HepG2 (cell line): ENCODE data around the gene HYAL2. TPM values are rescaled to one million over a fixed set of nuclear protein-coding genes. Genes with fewer than 3 reads are reported as not detected.

Experiments used
- GATA4 ChIP-seq: sonication (generic); IDR thresholded peaks from 2 replicates; pipeline ENCODE4 v1.6.1; 2016; ENCODE audit warnings: antibody characterized with exemption, low read depth, borderline replicate concordance
- KDM6A ChIP-seq: IDR thresholded peaks from 2 replicates; pipeline ENCODE4 v1.6.1; 2016; ENCODE audit warnings: low read depth
- KLF6 ChIP-seq: IDR thresholded peaks from 2 replicates; pipeline ENCODE4 v1.8.0; 2016; ENCODE audit warnings: missing biosample characterization, missing genetic modification reagents
- MAFF ChIP-seq: IDR thresholded peaks from 2 replicates; pipeline ENCODE4 v1.6.1; 2011; ENCODE audit warnings: low read depth, low read length, improper control_type of control experiment
- NR2F6 ChIP-seq, 2 experiments: IDR thresholded peaks; 2 replicates each; pipeline ENCODE4 v1.6.1; 2016; ENCODE audit warnings: antibody characterized with exemption in 1 of 2, mild to moderate bottlenecking in 1 of 2
- SIN3B ChIP-seq: fragments of 150-350 bp; IDR thresholded peaks from 2 replicates; pipeline ENCODE4 v1.6.1; 2014; ENCODE audit warnings: low read length
- YEATS2 ChIP-seq: sonication (generic); formaldehyde crosslinking; IDR thresholded peaks from 2 replicates; pipeline ENCODE4 v1.4.0; 2020; ENCODE audit warnings: missing genetic modification reagents, borderline replicate concordance
- ZNF124 ChIP-seq: sonication (generic); formaldehyde crosslinking; IDR thresholded peaks from 2 replicates; pipeline ENCODE4 v1.4.0; 2020; ENCODE audit warnings: missing genetic modification reagents
- ZNF256 ChIP-seq: sonication (generic); formaldehyde crosslinking; conservative IDR thresholded peaks from 2 replicates; pipeline ENCODE4 v1.4.0; 2020; ENCODE audit warnings: missing genetic modification reagents
- ZNF34 ChIP-seq: sonication (generic); formaldehyde crosslinking; IDR thresholded peaks from 2 replicates; pipeline ENCODE4 v1.4.0; 2020; ENCODE audit warnings: mild to moderate bottlenecking, missing genetic modification reagents, borderline replicate concordance
- ZNF713 ChIP-seq: sonication (generic); formaldehyde crosslinking; IDR thresholded peaks from 2 replicates; pipeline ENCODE4 v1.4.0; 2020; ENCODE audit warnings: mild to moderate bottlenecking, missing genetic modification reagents
- ZNF737 ChIP-seq: sonication (generic); formaldehyde crosslinking; IDR thresholded peaks from 2 replicates; pipeline ENCODE4 v1.5.0; 2020; ENCODE audit warnings: missing genetic modification reagents, mild to moderate bottlenecking, borderline replicate concordance
- ZNF773 ChIP-seq: sonication (generic); formaldehyde crosslinking; IDR thresholded peaks from 2 replicates; pipeline ENCODE4 v1.4.0; 2020; ENCODE audit warnings: missing genetic modification reagents, borderline replicate concordance
- ZNF792 ChIP-seq: IDR thresholded peaks from 2 replicates; pipeline ENCODE4 v1.6.1; 2016
- polyA plus RNA-seq, 8 experiments: library from polyadenylated mRNA; depleted of rRNA in 3 of 8; stranded (reverse) in 7 of 8; unstranded in 1 of 8; fragments of >200 nt; fragmentation: Illumina TruSeq in 4 of 8; extraction: Trizol in 4 of 8; gene quantifications; 2 replicates each; pipeline versions ENCODE4 v1.2.1 to v1.2.3, GENCODE V29; 2011 to 2016; ENCODE audit warnings: low read depth in 4 of 8, missing spikeins in 1 of 8, mixed read lengths in 1 of 8; ENCODE audit not compliant: insufficient read depth in 1 of 8
- total RNA-seq, 5 experiments: library from RNA; depleted of rRNA; stranded (reverse); fragments of >200 nt; fragmentation: Illumina TruSeq; extraction: Trizol; gene quantifications; 2 replicates each; pipeline ENCODE4 v1.2.3, GENCODE V29; 2016; ENCODE audit warnings: low read depth in 1 of 5
- TF ChIP-seq, protein P1 (sequence below): sonication (generic); formaldehyde crosslinking; IDR thresholded peaks from 2 replicates; pipeline ENCODE4 v1.4.0; 2020; ENCODE audit warnings: missing genetic modification reagents
- TF ChIP-seq, protein P2 (sequence below): sonication (generic); formaldehyde crosslinking; IDR thresholded peaks from 2 replicates; pipeline ENCODE4 v1.5.1; 2020; ENCODE audit warnings: mild to moderate bottlenecking, missing genetic modification reagents, borderline replicate concordance
- TF ChIP-seq, protein P3 (sequence below): sonication (generic); formaldehyde crosslinking; IDR thresholded peaks from 2 replicates; pipeline ENCODE4 v1.8.1; 2023; ENCODE audit warnings: mild to moderate bottlenecking, moderate library complexity, missing genetic modification reagents
- TF ChIP-seq, protein P4 (sequence below): sonication (generic); formaldehyde crosslinking; IDR thresholded peaks from 2 replicates; pipeline ENCODE4 v1.4.0; 2020; ENCODE audit warnings: missing genetic modification reagents, borderline replicate concordance

Gene HYAL2
- total and polyA plus RNA-seq, 2 of the 13 experiments (the other 11 are each of a cell fraction or from before 2014, with no cell fraction given), result 76.2 to 102 TPM

DNA sequence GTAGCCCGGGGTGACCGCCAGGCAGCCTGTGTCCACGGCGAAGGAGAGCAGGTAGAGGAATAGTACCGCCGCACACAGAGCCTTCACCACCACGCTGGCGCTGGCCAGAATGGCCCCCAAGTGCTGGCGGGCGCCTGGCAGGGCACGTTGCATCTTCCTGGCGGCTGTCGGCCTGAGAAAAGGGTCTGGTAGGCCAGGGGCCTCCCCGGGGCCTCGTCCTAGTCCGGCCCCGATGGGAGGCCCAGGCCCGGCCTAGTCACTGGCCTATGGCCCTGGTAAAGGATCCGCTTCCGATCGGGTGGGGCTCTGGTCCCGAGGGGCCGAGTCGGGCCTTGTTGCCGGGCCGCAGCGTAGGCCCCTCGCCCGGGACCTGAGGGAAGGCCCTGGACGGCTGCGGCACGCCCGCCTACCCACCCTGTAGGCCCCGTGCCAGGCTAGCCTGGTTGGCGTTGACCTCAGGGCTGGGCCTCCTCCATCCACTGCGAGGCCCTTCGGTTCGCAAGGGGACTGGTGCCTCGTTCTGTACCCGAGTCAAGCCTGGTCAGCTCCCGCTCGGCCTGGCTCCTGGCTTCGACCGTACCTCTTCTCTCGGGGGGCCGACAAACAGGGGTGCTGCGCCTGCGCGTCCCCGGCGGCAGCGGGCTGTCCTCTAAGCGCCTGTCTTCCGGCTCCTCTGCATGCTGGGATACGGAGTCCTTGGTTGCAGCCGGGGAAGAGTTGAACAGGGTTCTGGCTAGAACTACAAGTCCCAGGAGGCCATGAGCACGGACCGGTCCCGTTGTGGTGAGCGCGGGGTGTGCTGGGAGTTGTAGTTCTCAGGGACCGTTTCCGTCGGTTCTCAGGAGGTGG is 36.6 kb upstream of the HYAL2 start, which contains the start of gene TMEM115 (continued):
- TF ChIP-seq, protein P1, sequence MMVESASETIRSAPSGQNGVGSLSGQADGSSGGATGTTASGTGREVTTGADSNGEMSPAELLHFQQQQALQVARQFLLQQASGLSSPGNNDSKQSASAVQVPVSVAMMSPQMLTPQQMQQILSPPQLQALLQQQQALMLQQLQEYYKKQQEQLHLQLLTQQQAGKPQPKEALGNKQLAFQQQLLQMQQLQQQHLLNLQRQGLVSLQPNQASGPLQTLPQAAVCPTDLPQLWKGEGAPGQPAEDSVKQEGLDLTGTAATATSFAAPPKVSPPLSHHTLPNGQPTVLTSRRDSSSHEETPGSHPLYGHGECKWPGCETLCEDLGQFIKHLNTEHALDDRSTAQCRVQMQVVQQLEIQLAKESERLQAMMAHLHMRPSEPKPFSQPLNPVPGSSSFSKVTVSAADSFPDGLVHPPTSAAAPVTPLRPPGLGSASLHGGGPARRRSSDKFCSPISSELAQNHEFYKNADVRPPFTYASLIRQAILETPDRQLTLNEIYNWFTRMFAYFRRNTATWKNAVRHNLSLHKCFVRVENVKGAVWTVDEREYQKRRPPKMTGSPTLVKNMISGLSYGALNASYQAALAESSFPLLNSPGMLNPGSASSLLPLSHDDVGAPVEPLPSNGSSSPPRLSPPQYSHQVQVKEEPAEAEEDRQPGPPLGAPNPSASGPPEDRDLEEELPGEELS (CRISPR knock-in tag), result peak; percentile 32; the same call in 1 of the 2 replicates
- TF ChIP-seq, protein P2, sequence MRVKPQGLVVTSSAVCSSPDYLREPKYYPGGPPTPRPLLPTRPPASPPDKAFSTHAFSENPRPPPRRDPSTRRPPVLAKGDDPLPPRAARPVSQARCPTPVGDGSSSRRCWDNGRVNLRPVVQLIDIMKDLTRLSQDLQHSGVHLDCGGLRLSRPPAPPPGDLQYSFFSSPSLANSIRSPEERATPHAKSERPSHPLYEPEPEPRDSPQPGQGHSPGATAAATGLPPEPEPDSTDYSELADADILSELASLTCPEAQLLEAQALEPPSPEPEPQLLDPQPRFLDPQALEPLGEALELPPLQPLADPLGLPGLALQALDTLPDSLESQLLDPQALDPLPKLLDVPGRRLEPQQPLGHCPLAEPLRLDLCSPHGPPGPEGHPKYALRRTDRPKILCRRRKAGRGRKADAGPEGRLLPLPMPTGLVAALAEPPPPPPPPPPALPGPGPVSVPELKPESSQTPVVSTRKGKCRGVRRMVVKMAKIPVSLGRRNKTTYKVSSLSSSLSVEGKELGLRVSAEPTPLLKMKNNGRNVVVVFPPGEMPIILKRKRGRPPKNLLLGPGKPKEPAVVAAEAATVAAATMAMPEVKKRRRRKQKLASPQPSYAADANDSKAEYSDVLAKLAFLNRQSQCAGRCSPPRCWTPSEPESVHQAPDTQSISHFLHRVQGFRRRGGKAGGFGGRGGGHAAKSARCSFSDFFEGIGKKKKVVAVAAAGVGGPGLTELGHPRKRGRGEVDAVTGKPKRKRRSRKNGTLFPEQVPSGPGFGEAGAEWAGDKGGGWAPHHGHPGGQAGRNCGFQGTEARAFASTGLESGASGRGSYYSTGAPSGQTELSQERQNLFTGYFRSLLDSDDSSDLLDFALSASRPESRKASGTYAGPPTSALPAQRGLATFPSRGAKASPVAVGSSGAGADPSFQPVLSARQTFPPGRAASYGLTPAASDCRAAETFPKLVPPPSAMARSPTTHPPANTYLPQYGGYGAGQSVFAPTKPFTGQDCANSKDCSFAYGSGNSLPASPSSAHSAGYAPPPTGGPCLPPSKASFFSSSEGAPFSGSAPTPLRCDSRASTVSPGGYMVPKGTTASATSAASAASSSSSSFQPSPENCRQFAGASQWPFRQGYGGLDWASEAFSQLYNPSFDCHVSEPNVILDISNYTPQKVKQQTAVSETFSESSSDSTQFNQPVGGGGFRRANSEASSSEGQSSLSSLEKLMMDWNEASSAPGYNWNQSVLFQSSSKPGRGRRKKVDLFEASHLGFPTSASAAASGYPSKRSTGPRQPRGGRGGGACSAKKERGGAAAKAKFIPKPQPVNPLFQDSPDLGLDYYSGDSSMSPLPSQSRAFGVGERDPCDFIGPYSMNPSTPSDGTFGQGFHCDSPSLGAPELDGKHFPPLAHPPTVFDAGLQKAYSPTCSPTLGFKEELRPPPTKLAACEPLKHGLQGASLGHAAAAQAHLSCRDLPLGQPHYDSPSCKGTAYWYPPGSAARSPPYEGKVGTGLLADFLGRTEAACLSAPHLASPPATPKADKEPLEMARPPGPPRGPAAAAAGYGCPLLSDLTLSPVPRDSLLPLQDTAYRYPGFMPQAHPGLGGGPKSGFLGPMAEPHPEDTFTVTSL (CRISPR knock-in tag), result no peak
- TF ChIP-seq, protein P3, sequence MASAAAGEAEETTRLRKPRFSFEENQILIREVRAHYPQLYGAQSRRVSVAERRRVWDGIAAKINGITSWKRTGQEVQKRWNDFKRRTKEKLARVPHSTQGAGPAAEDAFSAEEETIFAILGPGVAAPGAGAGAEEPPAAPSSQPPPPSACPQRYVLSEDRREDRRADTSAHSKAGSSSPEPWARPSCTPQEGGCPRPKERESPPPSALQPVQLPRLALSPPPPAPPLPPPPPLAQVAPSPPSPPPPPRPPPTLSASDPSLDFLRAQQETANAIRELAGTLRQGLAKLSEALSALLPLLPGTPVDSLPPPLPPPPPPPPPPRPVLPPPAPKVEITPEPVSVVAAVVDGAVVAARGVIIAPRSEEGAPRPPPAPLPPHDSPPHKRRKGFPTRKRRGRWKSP (CRISPR knock-in tag), result 0 out of 2 replicates have a peak, but pooled peaks have one; percentile 82
- TF ChIP-seq ZNF773 (CRISPR knock-in tag) (peak; percentile 86; the same call in 1 of the 2 replicates), KDM6A (CRISPR knock-in tag) (no peak), ZNF34 (CRISPR knock-in tag) (0 out of 2 replicates have a peak, but pooled peaks have one; percentile 14), ZNF737 (CRISPR knock-in tag) (no peak), ZNF256 (CRISPR knock-in tag) (peak; percentile 77; the same call in 1 of the 2 replicates), KLF6 (CRISPR knock-in tag) (peak; percentile 68), GATA4 (no peak), YEATS2 (CRISPR knock-in tag) (peak; percentile 86), ZNF713 (0 out of 2 replicates have a peak, but pooled peaks have one; percentile 81), SIN3B (no peak), ZNF792 (CRISPR knock-in tag) (0 out of 2 replicates have a peak, but pooled peaks have one; percentile 48), NR2F6 (IDR thresholded peaks at IDR 0.05) (no peak), NR2F6 (CRISPR knock-in tag; IDR thresholded peaks at IDR 0.05) (no peak), MAFF (no peak), ZNF124 (CRISPR knock-in tag) (no peak; the same call in 1 of the 2 replicates)
- TF ChIP-seq, protein P4, sequence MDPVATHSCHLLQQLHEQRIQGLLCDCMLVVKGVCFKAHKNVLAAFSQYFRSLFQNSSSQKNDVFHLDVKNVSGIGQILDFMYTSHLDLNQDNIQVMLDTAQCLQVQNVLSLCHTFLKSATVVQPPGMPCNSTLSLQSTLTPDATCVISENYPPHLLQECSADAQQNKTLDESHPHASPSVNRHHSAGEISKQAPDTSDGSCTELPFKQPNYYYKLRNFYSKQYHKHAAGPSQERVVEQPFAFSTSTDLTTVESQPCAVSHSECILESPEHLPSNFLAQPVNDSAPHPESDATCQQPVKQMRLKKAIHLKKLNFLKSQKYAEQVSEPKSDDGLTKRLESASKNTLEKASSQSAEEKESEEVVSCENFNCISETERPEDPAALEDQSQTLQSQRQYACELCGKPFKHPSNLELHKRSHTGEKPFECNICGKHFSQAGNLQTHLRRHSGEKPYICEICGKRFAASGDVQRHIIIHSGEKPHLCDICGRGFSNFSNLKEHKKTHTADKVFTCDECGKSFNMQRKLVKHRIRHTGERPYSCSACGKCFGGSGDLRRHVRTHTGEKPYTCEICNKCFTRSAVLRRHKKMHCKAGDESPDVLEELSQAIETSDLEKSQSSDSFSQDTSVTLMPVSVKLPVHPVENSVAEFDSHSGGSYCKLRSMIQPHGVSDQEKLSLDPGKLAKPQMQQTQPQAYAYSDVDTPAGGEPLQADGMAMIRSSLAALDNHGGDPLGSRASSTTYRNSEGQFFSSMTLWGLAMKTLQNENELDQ, result peak; percentile 83; the same call in 1 of the 2 replicates
